Measurements from ENCODE around the gene DPF3.

Gene DPF3

GRCh38 chr14:72604133-72604532 is 289.8 kb downstream of the DPF3 start:
- DNase-seq, result no peak

- no peak for DNase-seq
Observed at GRCh38 chr14:72603639-72604038, 290.3 kb downstream of the DPF3 start.

GRCh38 chr14:72600551-72601330 is 293.2 kb downstream of the DPF3 start:
- DNase-seq, result no peak

GRCh38 chr14:72599579-72600470 is 294.1 kb downstream of the DPF3 start:
- DNase-seq, result no peak

- no peak for DNase-seq
Observed at GRCh38 chr14:72598306-72598705, 295.6 kb downstream of the DPF3 start.

- no peak for DNase-seq
Observed at GRCh38 chr14:72597252-72598233, 296.4 kb downstream of the DPF3 start.

GRCh38 chr14:72595152-72595862 is 298.6 kb downstream of the DPF3 start:
- no peak for DNase-seq

GRCh38 chr14:72594099-72594901 is 299.6 kb downstream of the DPF3 start:
- no peak for DNase-seq

GRCh38 chr14:72591391-72591790 is 302.5 kb downstream of the DPF3 start:
- no peak for DNase-seq

- DNase-seq, result no peak
Observed at GRCh38 chr14:72590577-72590976, 303.3 kb downstream of the DPF3 start.

GRCh38 chr14:72589652-72590051 is 304.2 kb downstream of the DPF3 start:
- DNase-seq, result no peak

- DNase-seq, result no peak
Observed at GRCh38 chr14:72588521-72588920, 305.4 kb downstream of the DPF3 start.

- DNase-seq, result no peak
Observed at GRCh38 chr14:72583316-72584272, 310.3 kb downstream of the DPF3 start.

GRCh38 chr14:72582582-72582981 is 311.3 kb downstream of the DPF3 start:
- no peak for DNase-seq

- no peak for DNase-seq
Observed at GRCh38 chr14:72578514-72578913, 315.4 kb downstream of the DPF3 start.

GRCh38 chr14:72577521-72577920 is 316.4 kb downstream of the DPF3 start:
- no peak for DNase-seq

GRCh38 chr14:72576258-72576657 is 317.6 kb downstream of the DPF3 start:
- DNase-seq, result no peak

GRCh38 chr14:72574715-72575114 is 319.2 kb downstream of the DPF3 start:
- DNase-seq, result no peak
